Measurements from ENCODE around the gene VAC14.

- TF ChIP-seq, protein P1, sequence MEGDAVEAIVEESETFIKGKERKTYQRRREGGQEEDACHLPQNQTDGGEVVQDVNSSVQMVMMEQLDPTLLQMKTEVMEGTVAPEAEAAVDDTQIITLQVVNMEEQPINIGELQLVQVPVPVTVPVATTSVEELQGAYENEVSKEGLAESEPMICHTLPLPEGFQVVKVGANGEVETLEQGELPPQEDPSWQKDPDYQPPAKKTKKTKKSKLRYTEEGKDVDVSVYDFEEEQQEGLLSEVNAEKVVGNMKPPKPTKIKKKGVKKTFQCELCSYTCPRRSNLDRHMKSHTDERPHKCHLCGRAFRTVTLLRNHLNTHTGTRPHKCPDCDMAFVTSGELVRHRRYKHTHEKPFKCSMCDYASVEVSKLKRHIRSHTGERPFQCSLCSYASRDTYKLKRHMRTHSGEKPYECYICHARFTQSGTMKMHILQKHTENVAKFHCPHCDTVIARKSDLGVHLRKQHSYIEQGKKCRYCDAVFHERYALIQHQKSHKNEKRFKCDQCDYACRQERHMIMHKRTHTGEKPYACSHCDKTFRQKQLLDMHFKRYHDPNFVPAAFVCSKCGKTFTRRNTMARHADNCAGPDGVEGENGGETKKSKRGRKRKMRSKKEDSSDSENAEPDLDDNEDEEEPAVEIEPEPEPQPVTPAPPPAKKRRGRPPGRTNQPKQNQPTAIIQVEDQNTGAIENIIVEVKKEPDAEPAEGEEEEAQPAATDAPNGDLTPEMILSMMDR (IDR thresholded peaks at IDR 0.05): no peak
- no peak for TF ChIP-seq POLR2AphosphoS5 (IDR thresholded peaks at IDR 0.05; ENCODE audit: insufficient read depth in 1 of 2, low read depth in 1 of 2)
Measured at GRCh38 chr16:70701036-70701435, 99.9 kb downstream of the VAC14 start.

Data from vagina (tissue), 2 donors.